Mesothelial cell of epicardium (in vitro differentiated cells): Measurements from ENCODE around the gene EEF2. TPM values are rescaled to one million over a fixed set of nuclear protein-coding genes. Genes with fewer than 3 reads are reported as not detected.
"Not testable (repeated sequence)": the region's sequence is repeated elsewhere in the genome, so short reads cannot be mapped to it uniquely, and the experiment has no call there.

ENCODE experiments used
- DNase-seq, 2 experiments: peaks; one replicate each; pipeline ENCODE4 v3.0.0; 2021; ENCODE audit warnings: low spot score in 2 of 2; ENCODE audit not compliant: unreplicated experiment in 2 of 2
- H3K27ac Mint-ChIP-seq: 2 replicates; pipeline ENCODE4 v1.8.0; 2021; ENCODE audit warnings: mixed read lengths
- H3K27me3 Mint-ChIP-seq: 2 replicates; pipeline ENCODE4 v1.8.0; 2021; ENCODE audit warnings: low read depth, mixed read lengths
- H3K36me3 Mint-ChIP-seq: 2 replicates; pipeline ENCODE4 v1.8.0; 2021; ENCODE audit warnings: mixed read lengths
- H3K4me1 Mint-ChIP-seq: 2 replicates; pipeline ENCODE4 v1.8.0; 2021; ENCODE audit warnings: mixed read lengths
- H3K4me3 Mint-ChIP-seq: 2 replicates; pipeline ENCODE4 v1.8.0; 2021; ENCODE audit warnings: mild to moderate bottlenecking, moderate library complexity, mixed read lengths
- H3K9me3 Mint-ChIP-seq: 2 replicates; pipeline ENCODE4 v1.8.0; 2021; ENCODE audit warnings: mixed read lengths
- total RNA-seq: library from RNA; stranded (reverse); gene quantifications from 3 replicates; pipeline ENCODE4 v1.2.1, GENCODE V29; 2021
- TF ChIP-seq, protein P1 (sequence below): fragments of 200-600 bp; sonication (generic); IDR thresholded peaks from one replicate; pipeline ENCODE4 v1.5.0; 2021; ENCODE audit warnings: antibody characterized with exemption; ENCODE audit not compliant: unreplicated experiment

The EEF2 gene
- total RNA-seq, 1 donor from 2014 or later = 2,808 TPM

DNA sequence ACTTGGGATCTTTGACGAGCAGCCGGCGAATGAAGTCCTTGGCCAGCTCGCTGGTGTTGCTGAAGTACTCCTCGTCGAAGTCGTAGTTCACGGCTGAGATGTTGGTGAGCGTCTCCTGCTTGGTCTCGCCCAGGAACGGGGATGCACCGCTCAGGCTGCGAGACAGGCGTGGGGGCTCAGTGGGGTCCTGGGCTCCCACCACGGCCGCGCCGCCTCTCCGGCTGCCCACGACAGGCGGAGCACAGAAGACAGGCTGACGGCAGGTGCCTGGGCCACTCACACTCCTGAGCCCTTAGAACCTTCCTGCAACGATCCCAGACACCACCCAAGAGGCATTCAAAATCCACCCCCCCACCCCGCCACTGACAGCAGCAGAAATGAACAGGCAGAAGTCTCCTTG is 24.3 kb downstream of the EEF2 start:
- Mint-ChIP-seq H3K4me1 (peaks cover 2% of the 10 kb centered on the region), H3K27ac (no peak overlapping the region), H3K9me3 (no peaks in the 10 kb centered on the region), H3K27me3 (no peaks in the 10 kb centered on the region), H3K4me3 (no peak overlapping the region), H3K36me3 (peaks cover 18% of the 10 kb centered on the region)
- TF ChIP-seq, protein P1, sequence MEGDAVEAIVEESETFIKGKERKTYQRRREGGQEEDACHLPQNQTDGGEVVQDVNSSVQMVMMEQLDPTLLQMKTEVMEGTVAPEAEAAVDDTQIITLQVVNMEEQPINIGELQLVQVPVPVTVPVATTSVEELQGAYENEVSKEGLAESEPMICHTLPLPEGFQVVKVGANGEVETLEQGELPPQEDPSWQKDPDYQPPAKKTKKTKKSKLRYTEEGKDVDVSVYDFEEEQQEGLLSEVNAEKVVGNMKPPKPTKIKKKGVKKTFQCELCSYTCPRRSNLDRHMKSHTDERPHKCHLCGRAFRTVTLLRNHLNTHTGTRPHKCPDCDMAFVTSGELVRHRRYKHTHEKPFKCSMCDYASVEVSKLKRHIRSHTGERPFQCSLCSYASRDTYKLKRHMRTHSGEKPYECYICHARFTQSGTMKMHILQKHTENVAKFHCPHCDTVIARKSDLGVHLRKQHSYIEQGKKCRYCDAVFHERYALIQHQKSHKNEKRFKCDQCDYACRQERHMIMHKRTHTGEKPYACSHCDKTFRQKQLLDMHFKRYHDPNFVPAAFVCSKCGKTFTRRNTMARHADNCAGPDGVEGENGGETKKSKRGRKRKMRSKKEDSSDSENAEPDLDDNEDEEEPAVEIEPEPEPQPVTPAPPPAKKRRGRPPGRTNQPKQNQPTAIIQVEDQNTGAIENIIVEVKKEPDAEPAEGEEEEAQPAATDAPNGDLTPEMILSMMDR = no peak
- no peak for DNase-seq

DNA sequence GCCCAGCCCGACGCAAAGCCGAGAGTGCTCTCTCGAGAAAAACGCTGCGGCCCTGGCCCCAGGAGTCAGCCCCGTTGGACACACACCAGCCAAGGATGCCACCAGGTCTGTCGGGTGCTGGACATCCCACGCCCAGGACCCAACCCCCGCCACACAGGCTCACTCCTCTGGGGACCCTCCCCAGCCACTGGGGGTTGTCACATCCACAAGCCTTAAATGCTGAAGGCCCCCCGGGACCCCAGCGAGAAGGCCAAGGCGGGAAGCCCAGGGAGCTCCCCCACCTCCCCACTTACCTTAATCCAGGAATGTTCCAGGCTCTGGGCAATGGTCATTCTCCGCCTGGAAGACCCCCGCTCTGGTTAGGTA is 25.5 kb downstream of the EEF2 start:
- DNase-seq = no peak
- Mint-ChIP-seq H3K27ac (no peak overlapping the region), H3K9me3 (no peaks in the 10 kb centered on the region), H3K4me3 (no peak overlapping the region), H3K4me1 (no peaks in the 10 kb centered on the region), H3K27me3 (no peaks in the 10 kb centered on the region), H3K36me3 (peaks cover 16% of the 10 kb centered on the region)
- TF ChIP-seq, protein P1 = no peak

DNA sequence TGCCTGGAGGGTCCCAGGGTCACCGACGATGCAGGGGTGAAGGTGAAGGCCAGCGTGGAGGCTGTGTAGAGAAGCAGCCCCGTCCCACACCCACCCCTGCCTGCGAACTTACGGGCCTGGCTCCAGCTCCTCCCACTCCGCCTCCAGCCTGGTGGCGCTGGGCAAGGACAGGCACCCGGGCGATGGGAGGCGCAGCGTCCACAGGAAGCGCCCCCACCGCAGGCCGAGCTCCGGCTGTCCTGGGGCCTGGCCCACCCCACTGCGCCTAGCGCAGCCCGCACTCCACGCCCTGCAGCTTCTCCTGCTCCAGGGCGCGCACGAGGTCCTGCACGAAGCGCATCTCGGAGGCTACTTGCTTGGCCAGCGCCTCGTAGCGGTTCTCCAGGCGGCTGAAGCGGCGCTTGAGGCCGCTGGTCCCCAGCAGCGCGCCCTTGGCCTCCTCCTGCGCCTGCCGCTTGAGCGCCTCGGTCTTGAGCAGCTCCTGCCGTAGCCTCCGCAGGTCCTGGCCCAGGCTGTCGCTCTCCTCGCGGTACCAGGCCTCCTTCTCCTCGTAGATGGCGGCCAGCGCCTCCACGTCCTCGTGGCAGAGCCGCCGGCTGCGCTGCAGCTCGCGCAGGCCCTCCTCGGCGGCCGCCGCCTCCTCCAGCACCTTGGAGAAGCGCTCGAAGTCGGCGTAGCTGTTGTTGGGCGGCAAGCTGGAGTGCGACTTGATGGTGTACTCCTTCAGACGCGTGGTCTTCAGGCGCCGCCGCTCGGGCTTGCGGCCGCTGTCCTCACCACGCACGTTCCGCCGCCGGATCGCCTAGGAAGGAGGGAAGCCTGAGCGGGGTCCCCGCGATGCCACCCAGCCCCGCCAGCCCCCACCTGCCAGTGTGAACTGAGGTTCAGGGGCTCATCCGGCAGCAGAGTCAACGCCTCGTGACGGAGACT is 26.2 kb downstream of the EEF2 start:
- Mint-ChIP-seq H3K36me3 (peaks cover 16% of the 10 kb centered on the region), H3K4me3 (no peak overlapping the region), H3K9me3 (no peaks in the 10 kb centered on the region), H3K27me3 (no peaks in the 10 kb centered on the region), H3K27ac (no peak overlapping the region), H3K4me1 (no peaks in the 10 kb centered on the region)
- DNase-seq = no peak
- TF ChIP-seq, protein P1 = no peak

DNA sequence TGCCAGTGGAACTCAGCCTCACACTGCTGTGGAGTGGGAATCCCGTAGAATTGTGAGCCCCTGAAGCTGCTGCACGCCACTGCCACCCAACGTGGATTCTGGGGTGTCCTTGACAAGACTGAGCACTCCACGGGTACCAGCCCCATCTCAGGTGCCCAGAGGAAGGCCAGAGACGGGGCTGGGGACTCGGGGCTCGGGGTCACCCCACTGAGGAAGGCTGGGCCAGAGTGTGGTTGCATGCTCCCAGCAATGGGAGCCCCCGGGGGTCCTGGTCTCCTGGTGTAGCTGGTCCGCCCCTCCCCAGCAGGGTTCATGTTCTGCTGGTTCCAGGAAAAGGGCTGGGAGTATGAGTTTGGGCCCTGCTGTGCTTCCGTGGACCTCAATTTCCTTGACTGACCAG is 29.6 kb downstream of the EEF2 start:
- Mint-ChIP-seq H3K27me3 (no peaks in the 10 kb centered on the region), H3K36me3 (peaks cover 6% of the 10 kb centered on the region), H3K27ac (no peak overlapping the region), H3K4me1 (peaks cover 6% of the 10 kb centered on the region), H3K9me3 (no peaks in the 10 kb centered on the region), H3K4me3 (no peak overlapping the region)
- DNase-seq = no peak
- TF ChIP-seq, protein P1 = no peak

DNA sequence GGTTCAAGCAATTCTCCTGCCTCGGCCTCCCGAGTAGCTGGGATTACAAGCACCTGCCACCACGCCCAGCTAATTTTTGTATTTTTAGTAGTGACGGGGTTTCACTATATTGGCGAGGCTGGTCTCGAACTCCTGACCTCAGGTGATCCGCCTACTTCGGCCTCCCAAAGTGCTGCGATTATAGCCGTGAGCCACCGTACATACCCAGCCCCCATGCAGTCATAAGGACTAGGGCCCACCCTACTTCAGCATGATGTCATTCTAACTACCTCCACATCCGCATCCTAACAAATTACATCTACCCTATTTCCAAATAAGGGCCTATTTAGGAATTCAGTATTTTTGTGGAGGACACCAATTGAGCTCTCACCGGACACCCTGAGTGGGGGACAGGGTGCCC is 30.0 kb downstream of the EEF2 start:
- H3K4me1 Mint-ChIP-seq, H3K4me3 Mint-ChIP-seq, H3K27ac Mint-ChIP-seq, H3K27me3 Mint-ChIP-seq, H3K9me3 Mint-ChIP-seq, H3K36me3 Mint-ChIP-seq, DNase-seq: not testable (repeated sequence)

DNA sequence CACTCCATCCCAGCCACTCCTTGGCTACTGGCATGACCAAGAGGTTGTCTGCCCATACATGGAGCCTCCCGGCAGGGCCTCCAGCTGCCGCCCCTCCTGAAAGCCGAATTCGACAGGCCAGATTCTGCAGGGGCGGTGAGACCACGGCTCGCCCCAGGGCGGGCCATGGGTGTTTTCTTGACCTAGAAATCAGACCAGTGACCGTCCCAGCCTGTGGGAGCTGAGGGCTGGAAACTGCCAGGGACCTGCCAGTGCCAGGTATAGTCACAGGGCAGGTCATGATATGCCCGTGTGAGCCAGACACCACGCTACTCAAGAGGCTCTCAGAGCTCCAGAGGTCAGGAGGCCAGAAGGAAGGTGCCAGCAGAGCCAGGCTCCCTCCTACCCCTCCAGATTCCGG is 31.2 kb downstream of the EEF2 start:
- no peak for DNase-seq
- TF ChIP-seq, protein P1 = no peak
- Mint-ChIP-seq H3K4me1 (peaks cover 6% of the 10 kb centered on the region), H3K9me3 (no peaks in the 10 kb centered on the region), H3K4me3 (no peak overlapping the region), H3K27me3 (no peaks in the 10 kb centered on the region), H3K36me3 (peaks cover 3% of the 10 kb centered on the region), H3K27ac (no peak overlapping the region)

DNA sequence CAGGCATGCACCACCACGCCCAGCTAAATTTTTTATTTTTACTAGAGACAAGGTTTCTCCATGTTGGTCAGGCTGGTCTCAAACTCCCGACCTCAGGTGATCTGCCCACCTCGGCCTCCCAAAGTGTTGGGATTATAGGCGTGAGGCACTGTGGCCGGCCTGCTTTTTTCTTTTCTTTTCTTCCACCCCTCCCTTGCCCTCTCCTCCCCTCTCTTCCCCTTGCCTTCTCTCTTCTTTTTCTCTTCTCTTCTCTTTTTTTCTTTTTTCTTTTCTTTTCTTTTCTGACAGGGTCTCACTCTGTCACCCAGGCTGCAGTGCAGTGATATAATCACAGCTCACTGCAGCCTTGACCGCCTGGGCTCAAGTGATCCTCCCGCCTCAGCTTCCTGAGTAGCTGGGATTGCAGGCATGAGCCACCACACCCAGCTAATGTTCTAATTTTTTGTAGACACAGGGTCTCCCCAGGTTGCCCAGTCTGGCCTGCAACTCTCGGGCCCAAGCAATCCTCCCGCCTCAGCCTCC is 32.4 kb downstream of the EEF2 start:
- not testable (repeated sequence) for H3K4me3 Mint-ChIP-seq, H3K9me3 Mint-ChIP-seq, H3K4me1 Mint-ChIP-seq, H3K27me3 Mint-ChIP-seq, DNase-seq, H3K36me3 Mint-ChIP-seq
- peak overlapping the region; percentile 34 for H3K27ac Mint-ChIP-seq
